ENCODE results near the gene HDX. TPM values are rescaled to one million over a fixed set of nuclear protein-coding genes. Genes with fewer than 3 reads are reported as not detected.
A peak's percentile ranks its signal among the peaks of the same experiment; 100 is the strongest.
"Not testable (repeated sequence)": the region's sequence is repeated elsewhere in the genome, so short reads cannot be mapped to it uniquely, and the experiment has no call there.

HDX gene
- total RNA-seq (1 to 10 TPM; 4.1 to 6.7 (median 4.7) TPM), polyA plus RNA-seq (1.3 TPM)
- long read RNA-seq, donor 1, full-length matches to known transcripts = 2 of 4 reads
- long read RNA-seq, donor 1, partial matches to known transcripts = 1 of 4 reads
- long read RNA-seq, donor 1, other reads (novel, unspliced or antisense) = 1 of 4 reads
- long read RNA-seq, donor 2, full-length matches to known transcripts = 1 of 2 reads
- long read RNA-seq, donor 2, partial matches to known transcripts = 1 of 2 reads
- long read RNA-seq, donor 2, other reads (novel, unspliced or antisense) = 0 of 2 reads
- long read RNA-seq, donor 3, full-length matches to known transcripts = 6 of 9 reads
- long read RNA-seq, donor 3, partial matches to known transcripts = 2 of 9 reads
- long read RNA-seq, donor 3, other reads (novel, unspliced or antisense) = 1 of 9 reads
- long read RNA-seq, donor 4, partial matches to known transcripts = 2 of 3 reads
- long read RNA-seq, donor 4, other reads (novel, unspliced or antisense) = 0 of 3 reads

- peak; percentile 100 for ATAC-seq
- intact Hi-C loops (cut with DNase I) = no loop called here
- WGBS = 1% methylated on average over 38 of the region's 38 CpGs
These were observed at the start of gene HDX for GRCh38 chrX:84501798-84502628. TSS of gene HDX (minus strand) at chrX:84502453. CDS start at chrX:84475397, 27,056 bp downstream.

GRCh38 chrX:84541315-84541714, 39.1 kb upstream of the HDX start:
- H3K4me3 ChIP-seq (ENCODE audit: low read length); H3K9me3 ChIP-seq (ENCODE audit: control insufficient read depth, low read length); ATAC-seq; H3K27me3 ChIP-seq (ENCODE audit: control insufficient read depth, insufficient read depth); H3K4me1 ChIP-seq (ENCODE audit: control insufficient read depth, insufficient read depth, low read length); DNase-seq; H3K27ac ChIP-seq (ENCODE audit: low read length); intact Hi-C loops (cut with DNase I): not testable (repeated sequence)
- 90% methylated on average over 2 of the region's 2 CpGs for WGBS

More at GRCh38 chrX:84501798-84502628, at the start of gene HDX:
- no peaks in the 10 kb centered on the region for H3K9me3 ChIP-seq (ENCODE audit: control insufficient read depth, low read length)
- H3K4me3 ChIP-seq (ENCODE audit: low read length) = peak within 1 kb of the TSS; percentile 95
- H3K27me3 ChIP-seq (ENCODE audit: control insufficient read depth, insufficient read depth) = no peaks in the 10 kb centered on the region
- DNase-seq = peak; percentile 87 to 96 (median 95)
- H3K4me1 ChIP-seq (ENCODE audit: control insufficient read depth, insufficient read depth, low read length) = no peaks in the 10 kb centered on the region
- H3K27ac ChIP-seq (ENCODE audit: low read length) = peak within 1 kb of the TSS; percentile 100

- H3K4me1 ChIP-seq (ENCODE audit: control insufficient read depth, insufficient read depth, low read length); H3K4me3 ChIP-seq (ENCODE audit: low read length); H3K9me3 ChIP-seq (ENCODE audit: control insufficient read depth, low read length); ATAC-seq; H3K27ac ChIP-seq (ENCODE audit: low read length); H3K27me3 ChIP-seq (ENCODE audit: control insufficient read depth, insufficient read depth); DNase-seq; intact Hi-C loops (cut with DNase I): not testable (repeated sequence)
- WGBS = 96% methylated on average over 6 of the region's 7 CpGs
These were observed 35.4 kb upstream of the HDX start for GRCh38 chrX:84537627-84538026.

- Histone ChIP-seq H3K4me1 (ENCODE audit: control insufficient read depth, insufficient read depth, low read length) (no peaks in the 10 kb centered on the region), H3K27ac (ENCODE audit: low read length) (no peak overlapping the region), H3K9me3 (ENCODE audit: control insufficient read depth, low read length) (no peaks in the 10 kb centered on the region), H3K4me3 (ENCODE audit: low read length) (no peak overlapping the region), H3K27me3 (ENCODE audit: control insufficient read depth, insufficient read depth) (no peaks in the 10 kb centered on the region)
- intact Hi-C loops (cut with DNase I) = no loop called here
- DNase-seq (no peak), ATAC-seq (no peak)
These were observed 13.8 kb downstream of the HDX start for GRCh38 chrX:84488426-84488825.

GRCh38 chrX:84487365-84488353, 14.6 kb downstream of the HDX start:
- intact Hi-C loops (cut with DNase I) = no loop called here
- no peak for ATAC-seq
- WGBS = 92% methylated on average over 3 of the region's 3 CpGs

GRCh38 chrX:84479086-84479485, 23.2 kb downstream of the HDX start:
- Histone ChIP-seq H3K4me3 (ENCODE audit: low read length) (no peak overlapping the region), H3K9me3 (ENCODE audit: control insufficient read depth, low read length) (no peaks in the 10 kb centered on the region), H3K4me1 (ENCODE audit: control insufficient read depth, insufficient read depth, low read length) (no peaks in the 10 kb centered on the region), H3K27me3 (ENCODE audit: control insufficient read depth, insufficient read depth) (no peaks in the 10 kb centered on the region), H3K27ac (ENCODE audit: low read length) (no peak overlapping the region)
- intact Hi-C loops (cut with DNase I) = no loop called here
- WGBS = 93% methylated on average over 2 of the region's 2 CpGs
- ATAC-seq (no peak), DNase-seq (no peak)

More at GRCh38 chrX:84487365-84488353, 14.6 kb downstream of the HDX start:
- H3K9me3 ChIP-seq (ENCODE audit: control insufficient read depth, low read length) = no peaks in the 10 kb centered on the region
- DNase-seq = no peak
- no peaks in the 10 kb centered on the region for H3K4me1 ChIP-seq (ENCODE audit: control insufficient read depth, insufficient read depth, low read length)
- no peak overlapping the region for H3K27ac ChIP-seq (ENCODE audit: low read length)
- no peak overlapping the region for H3K4me3 ChIP-seq (ENCODE audit: low read length)
- no peaks in the 10 kb centered on the region for H3K27me3 ChIP-seq (ENCODE audit: control insufficient read depth, insufficient read depth)

- Histone ChIP-seq H3K9me3 (ENCODE audit: control insufficient read depth, low read length) (no peaks in the 10 kb centered on the region), H3K4me3 (ENCODE audit: low read length) (no peak overlapping the region), H3K4me1 (ENCODE audit: control insufficient read depth, insufficient read depth, low read length) (no peaks in the 10 kb centered on the region), H3K27me3 (ENCODE audit: control insufficient read depth, insufficient read depth) (no peaks in the 10 kb centered on the region), H3K27ac (ENCODE audit: low read length) (no peak overlapping the region)
- intact Hi-C loops (cut with DNase I) = no loop called here
- DNase-seq = no peak
- no peak for ATAC-seq
These were observed 25.1 kb downstream of the HDX start for GRCh38 chrX:84477114-84477513.

GRCh38 chrX:84475596-84475995, 26.7 kb downstream of the HDX start:
- DNase-seq (no peak), ATAC-seq (no peak)
- H3K27ac ChIP-seq (ENCODE audit: low read length) = no peak overlapping the region
- H3K9me3 ChIP-seq (ENCODE audit: control insufficient read depth, low read length) = no peaks in the 10 kb centered on the region
- intact Hi-C loops (cut with DNase I) = no loop called here
- no peaks in the 10 kb centered on the region for H3K4me1 ChIP-seq (ENCODE audit: control insufficient read depth, insufficient read depth, low read length)
- no peak overlapping the region for H3K4me3 ChIP-seq (ENCODE audit: low read length)
- no peaks in the 10 kb centered on the region for H3K27me3 ChIP-seq (ENCODE audit: control insufficient read depth, insufficient read depth)
- WGBS = 55% methylated on average over 2 of the region's 2 CpGs

- H3K27ac ChIP-seq (ENCODE audit: low read length) = no peak overlapping the region
- H3K4me1 ChIP-seq (ENCODE audit: control insufficient read depth, insufficient read depth, low read length) = no peaks in the 10 kb centered on the region
- no peak overlapping the region for H3K4me3 ChIP-seq (ENCODE audit: low read length)
- intact Hi-C loops (cut with DNase I) = no loop called here
- no peaks in the 10 kb centered on the region for H3K9me3 ChIP-seq (ENCODE audit: control insufficient read depth, low read length)
- H3K27me3 ChIP-seq (ENCODE audit: control insufficient read depth, insufficient read depth) = no peaks in the 10 kb centered on the region
- no peak for DNase-seq
- 77% methylated on average over 2 of the region's 2 CpGs for WGBS
- ATAC-seq = no peak
These were observed 27.2 kb downstream of the HDX start for GRCh38 chrX:84475101-84475500.

- Histone ChIP-seq H3K9me3 (ENCODE audit: control insufficient read depth, low read length) (no peaks in the 10 kb centered on the region), H3K4me3 (ENCODE audit: low read length) (no peak overlapping the region), H3K27me3 (ENCODE audit: control insufficient read depth, insufficient read depth) (no peaks in the 10 kb centered on the region), H3K4me1 (ENCODE audit: control insufficient read depth, insufficient read depth, low read length) (no peaks in the 10 kb centered on the region), H3K27ac (ENCODE audit: low read length) (no peak overlapping the region)
- no peak for ATAC-seq
- 47% methylated on average over 3 of the region's 3 CpGs for WGBS
- intact Hi-C loops (cut with DNase I) = no loop called here
- no peak for DNase-seq
These were observed 33.0 kb downstream of the HDX start for GRCh38 chrX:84469226-84469625.
